HG02938 (cell line): ENCODE data around the gene FUT2.
A peak's percentile ranks its signal among the peaks of the same experiment; 100 is the strongest.
"Not testable (repeated sequence)": the region's sequence is repeated elsewhere in the genome, so short reads cannot be mapped to it uniquely, and the experiment has no call there.

Source experiments
- ATAC-seq: cut with Tn5 transposase; IDR thresholded peaks from one replicate; pipeline ENCODE4 v1.9.1; 2021; ENCODE audit warnings: mild to moderate bottlenecking, moderate library complexity; ENCODE audit not compliant: unreplicated experiment

FUT2 gene

DNA sequence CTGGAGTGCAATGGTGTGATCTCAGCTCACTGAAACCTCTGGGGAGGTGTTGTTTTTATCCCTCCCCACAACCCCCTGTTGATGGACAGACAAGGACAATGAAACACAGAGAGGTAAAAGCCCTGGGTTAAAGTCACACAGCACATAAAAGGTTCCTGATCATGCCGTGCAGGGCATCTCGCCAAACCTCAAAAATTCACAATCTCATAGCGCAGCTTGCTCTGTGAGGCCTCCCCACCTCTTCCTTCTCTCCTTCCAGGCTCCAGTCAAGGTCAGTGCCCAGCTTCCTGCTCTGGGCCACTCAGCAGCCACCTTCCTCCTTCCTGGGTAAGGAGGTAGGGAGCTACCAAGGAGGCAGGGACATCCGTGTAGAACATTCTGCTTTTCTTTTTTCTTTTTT is 2.3 kb downstream of the FUT2 start:
- ATAC-seq, result no peak

GRCh38 chr19:48702701-48703100 is 6.9 kb downstream of the FUT2 start:
- ATAC-seq, result no peak

- no peak for ATAC-seq
Observed at GRCh38 chr19:48703316-48703715, 7.5 kb downstream of the FUT2 start.

DNA sequence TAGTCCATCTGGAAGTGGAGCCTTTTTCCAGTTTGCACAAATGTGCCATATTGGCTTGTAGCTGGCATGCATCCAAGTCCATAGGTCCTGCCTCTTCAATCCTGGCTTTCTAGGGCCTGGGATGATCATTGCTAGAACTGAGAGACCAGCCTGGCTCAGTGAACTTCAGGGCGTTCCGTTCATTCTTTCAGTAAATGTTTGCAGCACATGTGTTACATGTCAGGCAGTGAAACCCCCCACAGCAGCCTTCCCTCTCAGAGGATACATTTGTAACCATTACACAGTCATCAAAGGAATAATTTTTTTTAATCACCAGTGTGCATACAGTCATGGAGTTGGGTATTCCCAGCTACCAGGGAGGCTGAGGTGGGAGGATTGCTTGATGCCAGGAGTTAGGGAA is 9.7 kb downstream of the FUT2 start:
- ATAC-seq, result no peak

DNA sequence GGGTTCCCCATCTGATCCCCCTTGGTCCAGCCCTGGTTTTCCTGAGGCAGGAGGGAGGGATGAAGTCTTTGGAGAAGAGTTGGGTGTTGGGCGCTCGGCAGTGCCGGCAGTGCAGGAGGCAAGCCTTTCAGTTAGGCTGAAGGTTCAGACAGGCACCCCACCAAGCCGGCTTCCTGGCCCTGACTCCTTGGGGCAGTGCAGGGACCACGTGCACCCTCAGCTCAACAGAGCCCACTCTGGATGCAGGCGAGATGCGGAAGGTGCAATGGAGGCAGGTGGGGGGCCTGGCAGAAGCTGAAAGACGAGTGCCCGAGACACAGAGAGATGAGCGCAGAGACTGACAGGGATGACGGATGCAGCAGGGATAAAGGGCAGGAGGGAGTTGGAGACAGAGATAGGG is 12.7 kb downstream of the FUT2 start:
- ATAC-seq, result no peak

DNA sequence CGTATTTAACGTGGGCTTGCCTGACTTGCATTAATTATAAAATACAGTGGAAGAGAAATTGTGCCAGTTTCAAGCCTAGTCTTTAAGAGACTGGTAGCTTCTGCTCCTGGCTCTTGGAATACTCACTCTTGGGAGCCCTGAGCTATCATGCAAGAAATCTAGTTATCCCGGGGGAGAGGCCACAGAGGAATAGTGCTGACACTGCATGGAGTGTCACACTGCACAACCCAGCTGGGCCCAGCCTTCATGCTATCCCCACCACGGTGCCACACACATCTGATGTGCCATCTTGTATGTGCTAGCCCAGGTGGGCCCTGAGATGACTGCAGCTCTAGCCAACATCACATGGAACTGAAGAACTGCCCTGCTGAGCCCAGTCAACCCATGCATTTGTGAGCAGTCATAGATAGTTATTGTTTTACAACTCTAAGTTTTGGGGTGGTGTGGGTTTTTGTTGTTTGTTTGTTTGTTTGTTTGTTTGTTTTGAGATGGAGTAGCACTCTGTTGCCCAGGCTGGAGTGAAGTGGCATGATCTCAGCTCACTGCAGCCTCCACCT is 15.4 kb downstream of the FUT2 start:
- ATAC-seq, result no peak

DNA sequence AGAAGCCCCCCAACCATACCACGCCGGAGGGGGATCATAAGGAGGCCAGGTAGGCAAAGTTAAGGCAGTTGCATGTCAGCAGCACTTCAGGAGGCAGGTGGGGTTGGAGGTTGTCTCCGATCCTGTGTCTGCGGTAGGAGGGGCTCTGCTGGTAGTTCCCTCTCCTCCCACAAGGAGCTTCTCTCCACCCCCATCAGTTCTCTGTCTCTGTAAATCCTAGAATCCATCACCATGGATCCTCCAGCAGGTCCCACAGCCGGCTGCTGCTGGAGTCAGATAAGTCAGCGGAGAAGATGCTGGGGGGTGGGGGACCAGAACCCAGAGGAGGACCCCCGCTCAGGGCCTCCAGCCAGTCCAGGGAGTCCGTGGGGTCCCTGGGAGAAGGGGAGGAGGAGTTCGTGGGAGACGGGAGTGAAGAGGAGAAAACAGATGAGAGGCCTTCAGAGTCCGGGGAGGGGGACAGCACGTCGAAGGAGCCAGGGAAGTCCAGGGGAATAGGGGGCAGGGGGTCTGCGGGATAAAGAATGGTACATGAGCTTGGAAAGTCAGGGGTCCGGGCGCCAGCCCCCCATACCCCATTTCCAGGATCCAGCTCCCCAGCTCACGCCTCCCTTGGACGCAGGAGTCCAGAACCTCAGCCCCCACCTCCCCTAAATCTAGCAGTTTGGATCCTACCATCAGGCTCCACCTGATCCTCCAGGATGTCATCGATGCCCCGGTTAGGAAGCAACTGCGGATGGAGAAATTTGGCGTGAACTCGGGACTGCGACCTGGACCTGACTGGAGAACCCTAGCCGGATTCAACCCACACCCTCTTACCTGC is 17.5 kb downstream of the FUT2 start:
- ATAC-seq, result no peak

DNA sequence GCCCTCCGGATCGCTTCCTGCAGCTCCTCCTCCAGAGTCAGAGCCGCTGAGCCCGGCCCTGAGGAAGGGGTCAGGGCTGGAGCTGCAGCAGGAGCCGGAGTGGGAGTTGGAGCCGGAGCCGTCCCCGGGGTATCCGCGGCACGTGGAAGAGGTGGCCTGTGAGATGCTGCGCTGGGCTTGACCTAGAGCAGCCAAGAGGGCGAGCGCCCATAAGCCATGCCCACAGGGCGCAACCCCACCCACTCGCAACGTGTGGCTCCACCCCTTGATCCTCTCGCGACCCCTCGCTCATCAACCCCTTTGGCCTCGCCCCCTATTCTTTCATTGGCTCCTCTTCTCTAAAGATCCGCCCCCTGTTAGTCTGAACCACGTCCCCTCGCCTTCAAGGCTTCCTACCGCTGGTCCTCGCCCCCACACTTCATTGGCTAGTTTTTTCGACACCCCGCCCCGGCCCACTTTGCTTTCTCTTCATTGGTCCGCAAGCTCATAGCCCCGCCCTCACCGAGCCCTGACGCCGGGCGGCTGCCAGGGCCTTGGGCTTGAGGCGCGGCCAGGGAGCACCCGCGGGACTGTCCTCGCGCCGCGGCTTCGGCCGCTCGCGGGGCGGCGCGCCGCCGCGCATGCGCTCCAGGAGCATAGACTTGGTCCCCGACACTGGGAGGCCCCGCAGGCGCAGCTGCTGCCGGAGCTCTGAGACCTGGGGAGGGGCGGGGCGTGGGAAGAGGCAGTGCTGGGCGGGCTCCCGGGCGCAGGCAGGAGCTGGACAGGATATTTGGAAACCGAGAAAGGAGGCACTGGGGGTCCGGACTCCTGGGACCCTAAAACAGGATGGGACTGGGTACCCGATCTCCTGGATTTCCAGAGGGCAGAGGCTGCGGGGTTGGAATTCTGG is 18.3 kb downstream of the FUT2 start:
- ATAC-seq, result peak; percentile 87

GRCh38 chr19:48714759-48715675 is 19.2 kb downstream of the FUT2 start:
- ATAC-seq, result no peak

GRCh38 chr19:48715681-48716171 is 20.0 kb downstream of the FUT2 start:
- no peak for ATAC-seq

- ATAC-seq, result no peak
Observed at GRCh38 chr19:48716562-48717291, 21.0 kb downstream of the FUT2 start.

DNA sequence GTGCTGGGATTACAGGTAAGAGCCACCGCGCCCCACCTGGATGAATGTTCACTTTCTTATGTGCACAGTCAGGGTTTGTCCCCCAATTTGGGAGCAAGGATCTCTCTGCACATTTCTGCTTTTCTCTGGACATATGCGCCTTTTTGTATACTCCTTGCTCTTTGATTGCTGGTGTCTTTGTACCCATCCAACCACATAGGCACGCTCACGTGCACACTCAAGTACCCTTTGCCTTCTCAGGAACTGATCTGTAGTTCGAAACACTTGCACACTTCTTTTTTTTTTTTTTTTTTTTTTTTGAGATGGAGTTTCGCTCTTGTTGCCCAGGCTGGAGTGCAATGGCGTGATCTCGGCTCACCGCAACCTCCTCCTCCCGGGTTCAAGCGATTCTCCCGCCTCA is 22.3 kb downstream of the FUT2 start:
- not testable (repeated sequence) for ATAC-seq

DNA sequence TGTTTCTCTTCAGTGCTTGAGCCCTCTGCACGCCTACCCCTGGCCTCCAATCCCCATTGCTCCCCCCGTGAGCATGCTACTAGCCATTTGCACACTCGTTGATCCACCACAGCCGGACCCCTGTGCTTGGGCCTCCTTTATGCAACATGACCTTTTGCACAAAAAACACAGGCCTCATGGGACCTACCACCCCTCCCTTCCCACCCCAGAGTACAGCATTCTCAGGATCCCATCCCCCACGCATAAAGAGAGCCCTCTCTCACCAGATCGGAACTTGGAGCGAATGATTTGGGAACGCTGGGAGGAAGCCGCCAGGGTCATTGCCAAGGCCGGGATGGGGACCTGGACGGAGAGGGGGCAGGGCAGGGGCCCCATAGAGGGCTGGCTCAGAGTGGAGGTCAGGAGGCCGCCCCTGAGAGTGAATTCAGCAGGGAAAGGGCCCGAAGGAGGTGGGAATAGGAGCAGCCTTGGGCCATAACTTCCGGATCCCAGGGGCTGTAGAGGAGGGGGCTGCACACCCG is 23.0 kb downstream of the FUT2 start:
- no peak for ATAC-seq

DNA sequence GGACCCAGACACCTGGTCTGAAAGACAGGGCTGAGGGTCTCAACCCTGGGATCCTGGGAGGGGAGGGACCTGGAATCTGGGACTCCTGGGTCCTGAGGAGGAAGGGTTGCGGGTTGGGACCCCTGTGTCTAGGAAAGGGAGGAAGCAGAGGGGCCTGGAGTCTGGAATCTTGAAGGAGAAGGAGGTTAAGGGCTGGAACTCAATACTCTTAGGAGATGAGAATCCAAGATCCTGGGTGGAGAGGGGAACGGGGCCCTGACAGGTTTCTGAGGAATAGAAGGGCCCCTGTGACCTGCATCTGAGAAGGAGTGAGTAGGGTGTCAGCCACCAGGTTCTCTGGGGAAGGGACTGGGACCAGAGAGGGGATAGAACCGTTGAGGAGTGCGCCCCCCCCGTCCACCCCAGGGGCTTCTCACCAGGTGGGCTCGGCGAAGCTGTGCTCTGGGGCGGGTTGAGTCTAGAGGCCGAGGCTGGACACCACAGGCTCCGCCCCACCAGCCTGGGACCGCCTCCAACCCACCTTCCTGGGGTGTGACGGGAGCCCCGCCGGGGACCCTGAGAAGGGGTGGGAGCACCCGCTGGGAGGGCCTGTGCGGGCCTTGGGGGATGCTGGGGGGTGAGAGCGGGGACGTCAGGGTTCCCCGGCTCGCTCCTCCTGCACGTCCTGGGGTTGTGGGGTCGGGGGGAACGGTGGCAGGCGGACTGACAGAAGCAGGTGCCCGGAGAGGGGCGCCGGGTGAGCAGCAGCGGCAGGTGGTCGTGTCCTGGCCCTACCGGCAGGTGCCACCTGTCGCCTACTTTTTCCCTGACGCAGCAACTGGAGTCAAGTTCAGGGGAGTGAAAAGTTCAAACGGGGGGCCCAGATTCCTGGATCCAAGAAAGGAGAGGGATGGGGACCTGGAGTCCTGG is 23.7 kb downstream of the FUT2 start, which contains the start of gene MAMSTR:
Gene MAMSTR, minus strand, starts transcription at position 463 of the 909 bp plus-strand sequence. CDS start 694 bp downstream, outside the sequence.
- ATAC-seq, result no peak

DNA sequence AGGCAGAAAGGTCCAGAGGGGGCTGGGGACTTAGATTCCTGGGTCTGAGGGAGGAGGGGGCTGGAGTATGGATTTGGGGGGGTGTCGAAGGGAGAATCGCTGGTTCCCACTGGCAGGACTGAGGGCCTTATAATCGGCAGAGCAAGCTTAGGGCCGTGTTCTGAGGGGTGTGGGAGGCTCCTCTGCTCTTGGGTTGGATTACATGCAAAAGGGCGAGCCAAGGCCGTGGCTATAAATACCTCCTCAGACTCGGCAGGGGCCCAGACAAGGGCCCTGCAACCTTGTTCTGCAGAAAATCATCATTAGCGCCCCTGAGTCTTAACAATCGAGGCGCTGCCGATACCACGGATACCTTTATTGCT is 24.5 kb downstream of the FUT2 start:
- no peak for ATAC-seq

- ATAC-seq, result peak; percentile 65
Observed at GRCh38 chr19:48720613-48721296, 25.0 kb downstream of the FUT2 start.

DNA sequence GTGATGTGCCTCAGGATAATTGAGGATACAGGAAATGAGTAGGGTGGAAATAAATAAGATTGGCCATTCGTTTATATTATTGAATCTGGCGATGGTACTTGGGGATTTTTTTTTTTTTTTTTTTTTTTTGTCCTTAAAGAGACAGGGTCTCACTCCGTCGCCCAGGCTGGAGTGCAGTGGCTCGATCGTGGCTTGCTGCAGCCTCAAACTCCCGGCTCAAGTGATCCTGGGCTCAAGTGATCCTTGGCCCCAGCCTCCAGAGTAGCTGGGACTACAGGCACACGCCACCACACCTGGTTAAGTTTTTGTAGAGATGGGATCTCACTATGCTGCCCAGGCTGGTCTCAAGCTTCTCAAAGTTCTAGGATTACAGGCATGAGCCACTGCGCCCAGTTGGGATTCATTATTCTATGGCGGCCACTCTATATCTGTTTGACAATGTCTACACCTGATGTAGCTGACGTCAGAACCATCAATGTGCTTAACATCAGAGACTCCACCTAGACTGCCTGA is 26.5 kb downstream of the FUT2 start:
- ATAC-seq, result no peak
